SU-DHL-6 (cell line): ENCODE results near the gene BANP.
"Not testable (repeated sequence)": the region's sequence is repeated elsewhere in the genome, so short reads cannot be mapped to it uniquely, and the experiment has no call there.

Source experiments
- EZH2phosphoT487 ChIP-seq: fragments of 200-600 bp; sonication (generic), shearing (Covaris generic); conservative IDR thresholded peaks from 2 replicates; pipeline ENCODE4 v1.6.1; 2018; ENCODE audit warnings: mild to moderate bottlenecking, antibody characterized with exemption, low read length, moderate library complexity, mixed read lengths
- TF ChIP-seq, protein P1 (sequence below): fragments of 200-600 bp; sonication (generic); IDR thresholded peaks from one replicate; pipeline ENCODE4 v1.5.1; 2017; ENCODE audit warnings: antibody characterized with exemption, mild to moderate bottlenecking, low read length, moderate library complexity; ENCODE audit not compliant: insufficient read depth, poor library complexity, severe bottlenecking

GRCh38 chr16:88091972-88092302, 140.7 kb downstream of the BANP start:
- TF ChIP-seq, protein P1, sequence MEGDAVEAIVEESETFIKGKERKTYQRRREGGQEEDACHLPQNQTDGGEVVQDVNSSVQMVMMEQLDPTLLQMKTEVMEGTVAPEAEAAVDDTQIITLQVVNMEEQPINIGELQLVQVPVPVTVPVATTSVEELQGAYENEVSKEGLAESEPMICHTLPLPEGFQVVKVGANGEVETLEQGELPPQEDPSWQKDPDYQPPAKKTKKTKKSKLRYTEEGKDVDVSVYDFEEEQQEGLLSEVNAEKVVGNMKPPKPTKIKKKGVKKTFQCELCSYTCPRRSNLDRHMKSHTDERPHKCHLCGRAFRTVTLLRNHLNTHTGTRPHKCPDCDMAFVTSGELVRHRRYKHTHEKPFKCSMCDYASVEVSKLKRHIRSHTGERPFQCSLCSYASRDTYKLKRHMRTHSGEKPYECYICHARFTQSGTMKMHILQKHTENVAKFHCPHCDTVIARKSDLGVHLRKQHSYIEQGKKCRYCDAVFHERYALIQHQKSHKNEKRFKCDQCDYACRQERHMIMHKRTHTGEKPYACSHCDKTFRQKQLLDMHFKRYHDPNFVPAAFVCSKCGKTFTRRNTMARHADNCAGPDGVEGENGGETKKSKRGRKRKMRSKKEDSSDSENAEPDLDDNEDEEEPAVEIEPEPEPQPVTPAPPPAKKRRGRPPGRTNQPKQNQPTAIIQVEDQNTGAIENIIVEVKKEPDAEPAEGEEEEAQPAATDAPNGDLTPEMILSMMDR, result not testable (repeated sequence)
- not testable (repeated sequence) for TF ChIP-seq EZH2phosphoT487
